Right atrium auricular region (tissue), 2 donors: ENCODE measurements around the gene PHF3. TPM values are rescaled to one million over a fixed set of nuclear protein-coding genes. Genes with fewer than 3 reads are reported as not detected.

ENCODE experiments used
- DNase-seq: peaks from one replicate; pipeline ENCODE4 v3.0.0-alpha.2; 2019; ENCODE audit warnings: low spot score
- H3K27ac ChIP-seq, 2 donors: fragments of 200-600 bp; sonication (generic); 1 replicate in 1 of 2; 2 replicates in 1 of 2; pipeline ENCODE4 v1.5.1; 2016 to 2019
- H3K27me3 ChIP-seq, 2 donors: fragments of 200-600 bp; sonication (generic); one replicate each; pipeline versions ENCODE4 v1.5.1 to v1.6.0; 2017 to 2019
- H3K36me3 ChIP-seq: fragments of 200-600 bp; sonication (generic); one replicate; pipeline ENCODE4 v1.5.1; 2016
- H3K4me1 ChIP-seq, 2 donors: fragments of 200-600 bp; sonication (generic); one replicate each; pipeline versions ENCODE4 v1.5.1 to v1.6.0; 2017 to 2019
- H3K4me3 ChIP-seq, 2 donors: fragments of 200-600 bp; sonication (generic); 1 replicate in 1 of 2; 2 replicates in 1 of 2; pipeline ENCODE4 v1.5.1; 2017 to 2019; ENCODE audit warnings: mild to moderate bottlenecking in 1 of 2, moderate library complexity in 1 of 2
- H3K9me3 ChIP-seq, 2 donors: fragments of 200-600 bp; sonication (generic); one replicate each; pipeline ENCODE4 v1.5.1; 2019
- total RNA-seq, 2 donors: library from RNA; depleted of rRNA; stranded (reverse); fragments of >200 nt; gene quantifications; one replicate each; pipeline ENCODE4 v1.1.0, GENCODE V29; 2016
- TF ChIP-seq, protein P1 (sequence below), 2 donors: fragments of 200-600 bp; sonication (generic); IDR thresholded peaks; one replicate each; pipeline ENCODE4 v1.5.1; 2019; ENCODE audit warnings: antibody characterized with exemption in 2 of 2

Gene PHF3
- total RNA-seq, 2 donors from 2014 or later: 32.0 to 34.6 TPM

- Histone ChIP-seq H3K27ac (no peak overlapping the region), H3K9me3 (no peaks in the 10 kb centered on the region), H3K27me3 (no peaks in the 10 kb centered on the region), H3K36me3 (peaks cover 9% of the 10 kb centered on the region), H3K4me1 (peaks cover 0 to 4% of the 10 kb centered on the region in 2 donors), H3K4me3 (no peak overlapping the region)
- TF ChIP-seq, protein P1, sequence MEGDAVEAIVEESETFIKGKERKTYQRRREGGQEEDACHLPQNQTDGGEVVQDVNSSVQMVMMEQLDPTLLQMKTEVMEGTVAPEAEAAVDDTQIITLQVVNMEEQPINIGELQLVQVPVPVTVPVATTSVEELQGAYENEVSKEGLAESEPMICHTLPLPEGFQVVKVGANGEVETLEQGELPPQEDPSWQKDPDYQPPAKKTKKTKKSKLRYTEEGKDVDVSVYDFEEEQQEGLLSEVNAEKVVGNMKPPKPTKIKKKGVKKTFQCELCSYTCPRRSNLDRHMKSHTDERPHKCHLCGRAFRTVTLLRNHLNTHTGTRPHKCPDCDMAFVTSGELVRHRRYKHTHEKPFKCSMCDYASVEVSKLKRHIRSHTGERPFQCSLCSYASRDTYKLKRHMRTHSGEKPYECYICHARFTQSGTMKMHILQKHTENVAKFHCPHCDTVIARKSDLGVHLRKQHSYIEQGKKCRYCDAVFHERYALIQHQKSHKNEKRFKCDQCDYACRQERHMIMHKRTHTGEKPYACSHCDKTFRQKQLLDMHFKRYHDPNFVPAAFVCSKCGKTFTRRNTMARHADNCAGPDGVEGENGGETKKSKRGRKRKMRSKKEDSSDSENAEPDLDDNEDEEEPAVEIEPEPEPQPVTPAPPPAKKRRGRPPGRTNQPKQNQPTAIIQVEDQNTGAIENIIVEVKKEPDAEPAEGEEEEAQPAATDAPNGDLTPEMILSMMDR (IDR thresholded peaks at IDR 0.05): no peak
- DNase-seq: no peak
Measured at GRCh38 chr6:63685446-63686379, 50.1 kb downstream of the PHF3 start.

DNA sequence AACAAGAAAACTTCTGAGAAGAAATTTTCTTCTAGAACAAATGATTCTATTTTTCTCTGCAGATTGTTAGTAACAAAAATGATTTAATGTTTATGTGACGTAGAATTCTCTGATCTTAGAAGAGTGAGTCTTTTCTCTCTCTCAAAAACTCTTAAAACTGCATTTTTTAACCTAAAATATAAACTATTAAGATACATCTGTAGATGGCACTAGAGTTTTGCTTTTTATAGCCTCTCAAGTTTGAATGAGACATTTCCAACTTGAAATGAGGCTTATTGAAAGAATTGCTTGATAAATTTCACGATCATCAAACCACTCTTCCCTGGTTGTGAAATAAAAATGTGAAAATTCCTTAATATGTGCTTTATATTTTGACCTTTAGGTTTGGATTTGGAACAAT, 53.8 kb downstream of the PHF3 start:
- Histone ChIP-seq H3K4me1 (no peaks in the 10 kb centered on the region), H3K4me3 (no peak overlapping the region), H3K36me3 (peaks cover 5% of the 10 kb centered on the region), H3K27ac (no peak overlapping the region), H3K9me3 (no peaks in the 10 kb centered on the region), H3K27me3 (no peaks in the 10 kb centered on the region)
- TF ChIP-seq, protein P1 (IDR thresholded peaks at IDR 0.05): no peak
- no peak for DNase-seq

DNA sequence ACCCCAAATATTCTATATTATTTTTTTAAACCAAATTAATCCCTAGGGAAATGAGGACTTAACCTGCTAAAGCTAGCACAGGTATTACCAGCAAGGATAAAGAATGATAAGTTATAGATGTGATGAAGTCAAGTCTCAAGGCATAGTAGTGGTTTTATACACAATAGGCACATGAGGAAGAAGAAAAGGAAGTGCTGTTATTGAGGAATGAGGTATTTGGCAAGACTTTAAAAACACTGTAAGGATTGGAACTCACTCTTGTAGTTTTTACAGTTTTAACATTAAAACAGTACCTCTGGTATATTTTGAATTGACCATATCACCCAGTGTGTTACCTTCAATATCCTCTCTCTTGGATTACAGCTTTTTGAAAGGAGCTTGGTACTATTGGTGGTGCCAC, 54.6 kb downstream of the PHF3 start:
- Histone ChIP-seq H3K4me1 (no peaks in the 10 kb centered on the region), H3K36me3 (peaks cover 9% of the 10 kb centered on the region), H3K27ac (no peak overlapping the region), H3K9me3 (no peaks in the 10 kb centered on the region), H3K27me3 (no peaks in the 10 kb centered on the region), H3K4me3 (no peak overlapping the region)
- DNase-seq: no peak
- TF ChIP-seq, protein P1 (IDR thresholded peaks at IDR 0.05): no peak

DNA sequence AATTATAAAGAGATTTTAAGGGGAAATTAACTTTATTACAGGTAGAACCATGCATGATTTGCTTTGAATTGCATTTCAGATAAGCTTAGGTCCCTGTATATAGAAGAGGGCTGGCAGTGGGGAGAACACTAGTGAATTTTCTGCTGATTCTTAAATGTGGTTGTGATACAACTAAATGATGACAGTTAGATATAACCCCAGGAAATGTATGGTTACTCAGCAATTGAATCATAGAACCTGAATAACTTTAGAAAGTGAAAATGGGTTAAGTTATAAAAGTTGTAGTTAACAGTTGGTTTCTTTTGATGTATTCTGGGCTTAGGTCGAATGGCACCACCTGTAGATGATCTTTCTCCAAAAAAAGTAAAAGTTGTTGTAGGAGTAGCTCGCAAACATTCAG, 70.1 kb downstream of the PHF3 start:
- TF ChIP-seq, protein P1 (IDR thresholded peaks at IDR 0.05): no peak
- no peak overlapping the region for H3K27ac ChIP-seq
- no peaks in the 10 kb centered on the region for H3K4me1 ChIP-seq
- no peak for DNase-seq
- H3K4me3 ChIP-seq: no peak overlapping the region
- H3K27me3 ChIP-seq: no peaks in the 10 kb centered on the region
- no peaks in the 10 kb centered on the region for H3K9me3 ChIP-seq
- peaks cover 70% of the 10 kb centered on the region for H3K36me3 ChIP-seq

DNA sequence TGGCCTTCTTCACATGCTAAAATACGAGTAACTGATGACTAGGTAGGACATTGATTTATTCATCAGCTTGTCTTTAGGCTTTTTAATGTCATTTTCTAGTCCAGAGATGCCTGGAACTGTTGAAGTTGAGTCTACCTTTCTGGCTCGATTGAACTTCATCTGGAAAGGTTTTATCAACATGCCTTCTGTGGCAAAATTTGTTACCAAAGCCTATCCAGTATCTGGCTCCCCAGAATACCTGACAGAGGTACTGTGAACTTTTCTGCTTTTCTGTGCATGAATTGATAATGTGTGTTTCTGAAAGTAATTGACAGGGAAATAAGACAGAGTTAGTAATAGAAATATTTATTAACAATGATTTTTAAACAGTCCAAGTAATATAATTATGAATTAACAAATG, 71.0 kb downstream of the PHF3 start:
- Histone ChIP-seq H3K36me3 (peaks cover 70% of the 10 kb centered on the region), H3K4me1 (no peaks in the 10 kb centered on the region), H3K4me3 (no peak overlapping the region), H3K27me3 (no peaks in the 10 kb centered on the region), H3K27ac (no peak overlapping the region), H3K9me3 (no peaks in the 10 kb centered on the region)
- no peak for DNase-seq
- TF ChIP-seq, protein P1 (IDR thresholded peaks at IDR 0.05): no peak
